ENCODE data around the gene TLR9. TPM values are rescaled to one million over a fixed set of nuclear protein-coding genes. Genes with fewer than 3 reads are reported as not detected.

Gene TLR9
- total RNA-seq, 1 experiment from 2014 or later = not detected

DNA sequence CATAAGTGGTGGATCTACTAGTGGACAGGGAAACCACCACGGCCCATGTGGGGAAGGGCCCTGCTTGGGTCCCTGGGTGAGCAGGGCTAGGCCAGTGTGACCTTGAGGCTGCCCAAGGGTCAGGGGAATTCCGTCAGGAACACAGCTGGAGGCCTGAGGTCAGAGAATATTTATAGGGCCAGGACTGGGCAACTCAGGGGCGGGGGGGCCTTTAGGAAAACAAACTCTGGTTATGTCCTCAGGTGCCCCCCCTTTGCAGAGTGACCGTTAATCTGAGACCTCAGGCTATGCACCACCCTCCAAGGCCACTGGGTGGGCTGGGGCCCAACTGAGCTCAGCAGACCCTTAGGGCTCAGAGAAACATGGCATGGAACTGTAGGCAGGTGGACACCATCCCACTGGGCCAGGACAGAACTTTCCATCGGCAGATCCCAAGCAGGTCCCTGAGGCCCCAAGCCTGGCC, 11.0 kb upstream of the TLR9 start:
- Histone ChIP-seq H3T11ph (ENCODE audit: low read length) (no peak overlapping the region), H4K91ac (ENCODE audit: insufficient read length, low read depth, low read length) (no peak overlapping the region), H3K4me2 (ENCODE audit: insufficient read depth, insufficient read length, low read length) (no peak overlapping the region), H2BK12ac (ENCODE audit: insufficient read length, low read depth, low read length) (no peak overlapping the region), H3K23ac (ENCODE audit: insufficient read length, low read depth, low read length) (no peak overlapping the region), H3K27ac (ENCODE audit: insufficient read length, low read depth, low read length) (no peak overlapping the region), H3K9me3 (ENCODE audit: control insufficient read depth, low read depth, low read length) (no peaks in the 10 kb centered on the region), H4K20me1 (ENCODE audit: control insufficient read depth, insufficient read depth, insufficient read length) (no peaks in the 10 kb centered on the region), H3K14ac (ENCODE audit: insufficient read depth, low read length) (no peak overlapping the region), H3K79me2 (ENCODE audit: insufficient read depth, low read length) (peaks cover 5% of the 10 kb centered on the region; the same call in 1 of the 2 replicates), H3K18ac (ENCODE audit: insufficient read length, low read depth, low read length) (no peak overlapping the region), H3K4me1 (ENCODE audit: insufficient read depth, low read length) (peaks cover 15% of the 10 kb centered on the region), H4K8ac (replicated peaks; ENCODE audit: insufficient read length, low read depth, low read length) (no peak overlapping the region), H3K79me1 (ENCODE audit: insufficient read depth, low read depth, low read length, poor library complexity, severe bottlenecking) (no peaks in the 10 kb centered on the region), H3K56ac (ENCODE audit: insufficient read length, low read depth, low read length) (no peak overlapping the region), H2AFZ (ENCODE audit: low read length) (no peak overlapping the region), H2BK15ac (ENCODE audit: low read depth, low read length) (no peak overlapping the region), H3K27me3 (ENCODE audit: insufficient read depth, low read length) (no peaks in the 10 kb centered on the region), H4K5ac (ENCODE audit: insufficient read length, low read depth, low read length) (no peak overlapping the region), H3K23me2 (ENCODE audit: insufficient read length, low read depth, low read length, poor library complexity, severe bottlenecking) (peaks cover 8% of the 10 kb centered on the region), H2AK5ac (ENCODE audit: insufficient read length, low read length) (no peak overlapping the region), H2BK20ac (ENCODE audit: low read depth, low read length, poor library complexity, severe bottlenecking) (no peak overlapping the region), H2BK5ac (ENCODE audit: insufficient read length, low read length) (no peak overlapping the region), H3K9ac (ENCODE audit: extremely low read depth, insufficient read length, low read length) (no peak overlapping the region), H3K4ac (ENCODE audit: low read depth, low read length) (no peak overlapping the region), H2BK120ac (ENCODE audit: low read depth, low read length, poor library complexity, severe bottlenecking) (no peak overlapping the region)
- no peaks in the 10 kb centered on the region for H3K9me3 Mint-ChIP-seq
- DNase-seq = peak; percentile 27
- peaks cover 0 to 24% (median 21%) of the 10 kb centered on the region in 3 experiments; a peak in 5 of 7 replicates for H3K36me3 Mint-ChIP-seq (ENCODE audit: insufficient read depth in 1 of 3, low read depth in 3 of 3)
- WGBS (ENCODE audit: extremely low coverage, insufficient read length, low lambda C conversion rate) = no CpG with 5 or more reads among the region's 5 CpGs
- H3K27me3 Mint-ChIP-seq (ENCODE audit: low read depth) = no peaks in the 10 kb centered on the region
- TF ChIP-seq, protein P1, sequence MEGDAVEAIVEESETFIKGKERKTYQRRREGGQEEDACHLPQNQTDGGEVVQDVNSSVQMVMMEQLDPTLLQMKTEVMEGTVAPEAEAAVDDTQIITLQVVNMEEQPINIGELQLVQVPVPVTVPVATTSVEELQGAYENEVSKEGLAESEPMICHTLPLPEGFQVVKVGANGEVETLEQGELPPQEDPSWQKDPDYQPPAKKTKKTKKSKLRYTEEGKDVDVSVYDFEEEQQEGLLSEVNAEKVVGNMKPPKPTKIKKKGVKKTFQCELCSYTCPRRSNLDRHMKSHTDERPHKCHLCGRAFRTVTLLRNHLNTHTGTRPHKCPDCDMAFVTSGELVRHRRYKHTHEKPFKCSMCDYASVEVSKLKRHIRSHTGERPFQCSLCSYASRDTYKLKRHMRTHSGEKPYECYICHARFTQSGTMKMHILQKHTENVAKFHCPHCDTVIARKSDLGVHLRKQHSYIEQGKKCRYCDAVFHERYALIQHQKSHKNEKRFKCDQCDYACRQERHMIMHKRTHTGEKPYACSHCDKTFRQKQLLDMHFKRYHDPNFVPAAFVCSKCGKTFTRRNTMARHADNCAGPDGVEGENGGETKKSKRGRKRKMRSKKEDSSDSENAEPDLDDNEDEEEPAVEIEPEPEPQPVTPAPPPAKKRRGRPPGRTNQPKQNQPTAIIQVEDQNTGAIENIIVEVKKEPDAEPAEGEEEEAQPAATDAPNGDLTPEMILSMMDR (conservative IDR thresholded peaks at IDR 0.05) = no peak
- H3K4me3 Mint-ChIP-seq = peak overlapping the region in 1 of 2 experiments; percentile 51; a peak in 1 of 5 replicates
- H3K27ac Mint-ChIP-seq = peak overlapping the region in 1 of 3 experiments; percentile 13; a peak in 2 of 7 replicates
- peaks cover 39 to 47% of the 10 kb centered on the region in 2 experiments for H3K4me1 Mint-ChIP-seq
